Medulla oblongata (tissue), 1 donor: ENCODE measurements around the gene TIMM8B.
"Not testable (repeated sequence)": the region's sequence is repeated elsewhere in the genome, so short reads cannot be mapped to it uniquely, and the experiment has no call there.

Experiments used
- DNase-seq: peaks from one replicate; pipeline ENCODE4 v3.0.0-alpha.2; 2015; ENCODE audit errors: extremely low spot score

TIMM8B gene

GRCh38 chr11:112086422-112087191, at the start of gene TIMM8B, which contains the start of gene SDHD:
Gene TIMM8B (minus strand): TSS chr11:112086756. CDS start chr11:112086723, 33 bp downstream.
Gene SDHD (plus strand): TSS chr11:112086873. CDS start chr11:112086908, 35 bp downstream.
- DNase-seq: peak; percentile 99

- DNase-seq: no peak
Observed at GRCh38 chr11:112134473-112134872, 47.9 kb upstream of the TIMM8B start.

GRCh38 chr11:112132737-112133136, 46.2 kb upstream of the TIMM8B start:
- DNase-seq: no peak

- DNase-seq: peak; percentile 88
Observed at GRCh38 chr11:112129656-112130055, 43.1 kb upstream of the TIMM8B start.

- DNase-seq: peak; percentile 57
Observed at GRCh38 chr11:112128483-112129121, 42.0 kb upstream of the TIMM8B start.

- DNase-seq: no peak
Observed at GRCh38 chr11:112127056-112127455, 40.5 kb upstream of the TIMM8B start.

GRCh38 chr11:112123129-112123528, 36.6 kb upstream of the TIMM8B start:
- DNase-seq: no peak

- no peak for DNase-seq
Observed at GRCh38 chr11:112121981-112122615, 35.5 kb upstream of the TIMM8B start.

- no peak for DNase-seq
Observed at GRCh38 chr11:112118176-112118575, 31.6 kb upstream of the TIMM8B start.

- DNase-seq: no peak
Observed at GRCh38 chr11:112115386-112115785, 28.8 kb upstream of the TIMM8B start.

- DNase-seq: no peak
Observed at GRCh38 chr11:112114460-112114859, 27.9 kb upstream of the TIMM8B start.

- DNase-seq: peak; percentile 86
Observed at GRCh38 chr11:112113539-112114457, 27.2 kb upstream of the TIMM8B start.

- DNase-seq: no peak
Observed at GRCh38 chr11:112106070-112106469, 19.5 kb upstream of the TIMM8B start.

GRCh38 chr11:112103446-112103845, 16.9 kb upstream of the TIMM8B start:
- DNase-seq: no peak

GRCh38 chr11:112100462-112100861, 13.9 kb upstream of the TIMM8B start:
- no peak for DNase-seq

- no peak for DNase-seq
Observed at GRCh38 chr11:112097734-112098528, 11.4 kb upstream of the TIMM8B start.

GRCh38 chr11:112096194-112096593, 9.6 kb upstream of the TIMM8B start:
- DNase-seq: no peak

GRCh38 chr11:112095302-112095701, 8.7 kb upstream of the TIMM8B start:
- not testable (repeated sequence) for DNase-seq

- DNase-seq: no peak
Observed at GRCh38 chr11:112087212-112087611, 656 bp upstream of the TIMM8B start.

- no peak for DNase-seq
Observed at GRCh38 chr11:112085822-112086421, 634 bp downstream of the TIMM8B start.
